Activated CD8-positive, alpha-beta T cell treated with anti-CD3 and anti-CD28 coated beads for 36 hours (primary cell): ENCODE data around the gene TOM1L2. TPM values are rescaled to one million over a fixed set of nuclear protein-coding genes. Genes with fewer than 3 reads are reported as not detected.

Experiments used
- ATAC-seq: fragments of 200-7000 bp; cut with Tn5 transposase; one replicate; pipeline ENCODE4 v1.10.0; 2021; ENCODE audit warnings: mild to moderate bottlenecking, moderate library complexity
- CTCF ChIA-PET: fragments of 350-600 bp; sonication (Branson Sonifier 250); formaldehyde crosslinking; loops from one replicate; lab custom pipeline; 2021; ENCODE audit warnings: antibody characterized with exemption; lab: Charles Lee
- POLR2A ChIA-PET: fragments of 350-600 bp; sonication (Branson Sonifier 250); formaldehyde crosslinking; loops from one replicate; lab custom pipeline; 2021; ENCODE audit warnings: antibody characterized with exemption; lab: Charles Lee
- DNase-seq: peaks from one replicate; pipeline ENCODE4 v3.0.0-alpha.2; 2020
- H3K27ac Mint-ChIP-seq: one replicate; pipeline ENCODE4 v1.8.0; 2021; ENCODE audit warnings: mild to moderate bottlenecking, mixed read lengths
- H3K27me3 Mint-ChIP-seq: one replicate; pipeline ENCODE4 v1.8.0; 2021; ENCODE audit warnings: mixed read lengths
- H3K36me3 Mint-ChIP-seq: one replicate; pipeline ENCODE4 v1.8.0; 2021; ENCODE audit warnings: low read depth, mixed read lengths
- H3K4me1 Mint-ChIP-seq: one replicate; pipeline ENCODE4 v1.8.0; 2021; ENCODE audit warnings: low read depth, mixed read lengths
- H3K4me3 Mint-ChIP-seq: one replicate; pipeline ENCODE4 v1.8.0; 2021; ENCODE audit warnings: mild to moderate bottlenecking, moderate library complexity, mixed read lengths
- H3K9me3 Mint-ChIP-seq: one replicate; pipeline ENCODE4 v1.8.0; 2021; ENCODE audit warnings: mixed read lengths
- intact Hi-C: fragments of 100-400 bp; cut with micrococcal nuclease; formaldehyde crosslinking; loops from one replicate; pipeline ENCODE4 v1.10.0; 2022
- total RNA-seq, 2 experiments: library from RNA; stranded (reverse); gene quantifications; one replicate each; pipeline ENCODE4 v1.2.3, GENCODE V29; 2021
- TF ChIP-seq, protein P1 (sequence below): fragments of 200-600 bp; IDR thresholded peaks from one replicate; pipeline ENCODE4 v1.8.0; 2022; ENCODE audit warnings: antibody characterized with exemption, mild to moderate bottlenecking

TOM1L2 gene
- total RNA-seq, 2 experiments from 2014 or later: 10.3 to 10.8 TPM

DNA sequence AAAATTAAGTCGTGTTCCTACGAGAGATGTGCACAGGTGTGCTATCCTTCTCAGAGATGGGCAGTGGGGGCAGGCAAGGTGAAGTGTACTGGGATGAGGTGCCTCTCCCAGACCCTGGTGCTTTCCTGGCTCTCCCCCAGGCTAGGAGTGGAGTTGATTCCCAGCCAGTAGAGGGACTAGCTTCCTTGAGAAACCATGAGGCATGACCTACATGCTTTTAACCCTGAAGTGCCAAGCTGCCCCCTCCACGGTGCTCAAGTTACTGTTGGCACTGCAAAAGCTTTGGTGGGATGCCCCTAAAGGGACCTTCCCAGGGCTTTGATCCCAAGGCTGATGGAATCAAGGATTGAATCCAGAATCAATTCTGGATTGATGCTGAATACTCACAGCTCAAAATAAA is 88.4 kb downstream of the TOM1L2 start:
- Mint-ChIP-seq H3K4me3 (no peak overlapping the region), H3K36me3 (no peaks in the 10 kb centered on the region), H3K27me3 (no peaks in the 10 kb centered on the region), H3K9me3 (no peaks in the 10 kb centered on the region), H3K27ac (no peak overlapping the region), H3K4me1 (no peaks in the 10 kb centered on the region)
- ATAC-seq (no peak), DNase-seq (no peak)
- CTCF ChIA-PET: interaction anchor here (0.9 to 1.6 kb wide), 4 partner anchors 35 to 315 kb away, joined by 3 to 6 read pairs (median 4); no protein-coding TSS in a partner anchor
- intact Hi-C loops: no loop called here
- TF ChIP-seq, protein P1, sequence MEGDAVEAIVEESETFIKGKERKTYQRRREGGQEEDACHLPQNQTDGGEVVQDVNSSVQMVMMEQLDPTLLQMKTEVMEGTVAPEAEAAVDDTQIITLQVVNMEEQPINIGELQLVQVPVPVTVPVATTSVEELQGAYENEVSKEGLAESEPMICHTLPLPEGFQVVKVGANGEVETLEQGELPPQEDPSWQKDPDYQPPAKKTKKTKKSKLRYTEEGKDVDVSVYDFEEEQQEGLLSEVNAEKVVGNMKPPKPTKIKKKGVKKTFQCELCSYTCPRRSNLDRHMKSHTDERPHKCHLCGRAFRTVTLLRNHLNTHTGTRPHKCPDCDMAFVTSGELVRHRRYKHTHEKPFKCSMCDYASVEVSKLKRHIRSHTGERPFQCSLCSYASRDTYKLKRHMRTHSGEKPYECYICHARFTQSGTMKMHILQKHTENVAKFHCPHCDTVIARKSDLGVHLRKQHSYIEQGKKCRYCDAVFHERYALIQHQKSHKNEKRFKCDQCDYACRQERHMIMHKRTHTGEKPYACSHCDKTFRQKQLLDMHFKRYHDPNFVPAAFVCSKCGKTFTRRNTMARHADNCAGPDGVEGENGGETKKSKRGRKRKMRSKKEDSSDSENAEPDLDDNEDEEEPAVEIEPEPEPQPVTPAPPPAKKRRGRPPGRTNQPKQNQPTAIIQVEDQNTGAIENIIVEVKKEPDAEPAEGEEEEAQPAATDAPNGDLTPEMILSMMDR: no peak
- POLR2A ChIA-PET: no interaction called here

DNA sequence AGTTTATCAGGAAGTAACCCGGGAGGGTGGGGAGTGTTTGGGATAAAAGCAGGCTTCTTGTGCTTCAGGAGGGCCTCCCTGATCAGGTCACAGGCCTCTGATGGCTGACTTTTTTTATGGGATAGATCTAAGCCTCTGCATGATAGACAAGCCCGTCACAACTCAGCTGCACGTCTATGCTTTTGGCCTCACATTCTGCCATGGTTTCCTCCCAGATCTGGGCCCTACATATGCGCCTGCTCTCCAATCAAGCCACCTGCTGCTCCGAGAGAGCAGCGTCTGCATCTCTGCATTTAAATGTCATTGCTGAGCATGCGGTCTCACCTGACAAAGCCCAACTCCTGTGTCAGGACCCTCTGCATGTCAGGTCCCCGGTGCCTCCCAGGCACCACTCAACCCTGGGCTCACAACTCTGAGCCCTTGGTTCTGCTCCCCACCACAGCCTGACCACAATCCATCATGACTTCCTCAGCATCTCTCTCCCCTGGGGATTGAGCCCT is 90.1 kb downstream of the TOM1L2 start:
- DNase-seq: no peak
- no peak for ATAC-seq
- no peak overlapping the region for H3K27ac Mint-ChIP-seq
- TF ChIP-seq, protein P1: no peak
- POLR2A ChIA-PET: interaction anchor here (1.4 kb wide), 1 partner anchor 15 kb away, joined by 3 read pairs; no protein-coding TSS in a partner anchor
- H3K27me3 Mint-ChIP-seq: no peaks in the 10 kb centered on the region
- intact Hi-C loops: no loop called here
- no peaks in the 10 kb centered on the region for H3K36me3 Mint-ChIP-seq
- H3K4me1 Mint-ChIP-seq: no peaks in the 10 kb centered on the region
- CTCF ChIA-PET: no interaction called here
- H3K4me3 Mint-ChIP-seq: no peak overlapping the region
- H3K9me3 Mint-ChIP-seq: no peaks in the 10 kb centered on the region

DNA sequence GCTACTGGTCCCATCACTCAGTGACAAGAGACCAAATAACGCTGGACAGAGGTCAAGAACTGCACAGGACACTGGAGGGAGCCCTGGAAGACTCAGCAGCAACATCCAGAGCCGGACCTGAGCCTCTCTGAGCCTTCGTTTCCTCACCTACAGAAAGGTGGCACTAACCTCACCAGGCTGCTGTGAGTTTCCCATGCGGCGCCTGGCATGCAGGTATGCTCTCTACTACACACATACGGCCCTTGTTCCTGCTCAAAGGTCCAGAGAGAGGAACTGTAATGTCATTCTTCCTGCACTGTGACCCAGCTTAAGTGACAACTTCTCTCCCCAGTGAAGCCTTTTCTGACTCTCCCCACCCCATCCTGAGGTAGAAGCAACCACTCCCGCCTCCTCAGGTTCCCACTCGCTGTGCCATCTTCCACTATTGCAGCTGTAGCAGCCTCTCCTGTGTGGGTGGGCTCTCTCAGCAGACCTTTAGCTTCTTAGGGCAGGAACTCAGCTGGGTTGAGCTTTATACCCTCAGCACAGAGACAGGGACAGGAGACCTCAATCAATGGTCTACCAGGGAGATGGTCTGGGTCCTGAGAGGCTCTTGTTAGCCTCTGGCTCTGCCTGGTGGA is 91.5 kb downstream of the TOM1L2 start:
- Mint-ChIP-seq H3K4me3 (no peak overlapping the region), H3K27me3 (no peaks in the 10 kb centered on the region), H3K9me3 (no peaks in the 10 kb centered on the region), H3K4me1 (no peaks in the 10 kb centered on the region), H3K36me3 (no peaks in the 10 kb centered on the region), H3K27ac (no peak overlapping the region)
- POLR2A ChIA-PET: interaction anchor here (1.2 kb wide), 1 partner anchor 37 kb away, joined by 3 read pairs; no protein-coding TSS in a partner anchor
- intact Hi-C loops: no loop called here
- ATAC-seq (no peak), DNase-seq (no peak)
- CTCF ChIA-PET: no interaction called here
- TF ChIP-seq, protein P1: no peak

DNA sequence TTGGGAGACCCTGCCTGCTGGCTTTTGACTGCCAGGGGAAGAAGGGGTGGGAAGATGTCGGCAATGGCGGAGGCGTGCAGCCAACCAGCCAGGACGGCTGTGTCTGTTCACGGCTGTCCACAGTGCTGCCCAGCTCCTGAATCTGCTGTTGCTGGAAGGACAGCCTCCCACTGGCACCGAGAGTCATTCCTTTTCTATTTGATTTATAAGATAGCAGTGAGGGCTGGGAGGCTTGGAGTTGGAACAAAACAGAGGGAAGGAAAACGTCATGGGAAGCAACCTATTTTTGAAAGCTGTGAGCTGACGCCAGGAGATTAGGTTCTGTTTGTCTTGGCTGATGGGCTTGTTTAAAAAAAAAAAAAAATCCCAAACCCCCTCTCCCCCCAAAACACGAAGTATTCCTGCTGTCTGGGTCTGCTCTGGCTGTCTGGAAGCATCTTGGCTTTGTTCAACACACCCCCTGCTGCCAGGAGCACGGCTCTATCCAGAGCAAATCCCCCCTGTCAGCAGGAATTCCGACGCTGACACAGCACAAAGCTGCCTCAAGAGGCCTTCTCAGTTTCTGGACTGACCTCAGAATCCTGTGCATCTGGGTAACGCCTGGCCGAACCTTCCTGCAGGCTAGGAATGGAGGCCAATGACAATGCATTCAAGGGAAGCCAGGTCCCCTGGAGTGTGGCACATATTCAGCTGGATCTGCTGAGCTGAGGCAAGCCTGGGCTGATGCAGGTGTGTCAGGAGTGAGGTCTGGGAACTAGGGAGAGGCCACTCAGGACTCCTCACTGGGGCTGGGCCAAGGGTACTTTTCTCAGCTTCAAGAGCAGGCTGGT is 94.5 kb downstream of the TOM1L2 start:
- TF ChIP-seq, protein P1: no peak
- no peak overlapping the region for H3K4me3 Mint-ChIP-seq
- no peak for DNase-seq
- H3K4me1 Mint-ChIP-seq: no peaks in the 10 kb centered on the region
- H3K27ac Mint-ChIP-seq: no peak overlapping the region
- no peaks in the 10 kb centered on the region for H3K36me3 Mint-ChIP-seq
- no peak for ATAC-seq
- intact Hi-C loops: no loop called here
- no peaks in the 10 kb centered on the region for H3K9me3 Mint-ChIP-seq
- no peaks in the 10 kb centered on the region for H3K27me3 Mint-ChIP-seq
- CTCF ChIA-PET: interaction anchor here (0.6 kb wide), 1 partner anchor 42 kb away, joined by 3 read pairs; no protein-coding TSS in a partner anchor
- POLR2A ChIA-PET: no interaction called here
